ENCODE results near the gene VPS54. TPM values are rescaled to one million over a fixed set of nuclear protein-coding genes. Genes with fewer than 3 reads are reported as not detected.

VPS54 gene
- total RNA-seq, 2 experiments from 2014 or later, result 16.8 to 17.4 TPM

- ChIA-PET POLR2A (no interaction called here), CTCF (interaction anchor here (0.7 kb wide), 1 partner anchor 9 kb away, joined by 3 read pairs; no protein-coding TSS in a partner anchor)
- Mint-ChIP-seq H3K9me3 (no peaks in the 10 kb centered on the region), H3K4me1 (peaks cover 47% of the 10 kb centered on the region), H3K4me3 (no peak overlapping the region), H3K27ac (no peak overlapping the region), H3K36me3 (ENCODE audit: low read depth) (peaks cover 67% of the 10 kb centered on the region), H3K27me3 (no peaks in the 10 kb centered on the region)
- DNase-seq, result no peak
Measured at GRCh38 chr2:63863707-63864106, 155.5 kb downstream of the VPS54 start.

GRCh38 chr2:63862806-63863205, 156.4 kb downstream of the VPS54 start:
- ChIA-PET CTCF (no interaction called here), POLR2A (no interaction called here)
- no peaks in the 10 kb centered on the region for H3K27me3 Mint-ChIP-seq
- H3K9me3 Mint-ChIP-seq, result no peaks in the 10 kb centered on the region
- peaks cover 50% of the 10 kb centered on the region for H3K4me1 Mint-ChIP-seq
- no peak overlapping the region for H3K27ac Mint-ChIP-seq
- H3K36me3 Mint-ChIP-seq (ENCODE audit: low read depth), result peaks cover 65% of the 10 kb centered on the region
- H3K4me3 Mint-ChIP-seq, result no peak overlapping the region
- no peak for DNase-seq

- peak; percentile 75 for DNase-seq
- Mint-ChIP-seq H3K4me3 (no peak overlapping the region), H3K4me1 (peaks cover 61% of the 10 kb centered on the region), H3K27me3 (no peaks in the 10 kb centered on the region), H3K36me3 (ENCODE audit: low read depth) (peaks cover 73% of the 10 kb centered on the region), H3K27ac (no peak overlapping the region), H3K9me3 (no peaks in the 10 kb centered on the region)
- CTCF ChIA-PET, result interaction anchor here (0.7 to 1.9 kb wide), 16 partner anchors 9 to 731 kb away, joined by 3 to 9 read pairs (median 4); partner anchors contain the start of genes MDH1, UGP2 and WDPCP
- POLR2A ChIA-PET, result interaction anchor here (0.6 to 0.7 kb wide), 2 partner anchors 18 to 169 kb away, joined by 3 read pairs; no protein-coding TSS in a partner anchor
Measured at GRCh38 chr2:63861220-63861822, 157.9 kb downstream of the VPS54 start.

GRCh38 chr2:63858291-63858690, 160.9 kb downstream of the VPS54 start:
- Mint-ChIP-seq H3K4me1 (peaks cover 72% of the 10 kb centered on the region), H3K9me3 (peaks cover 3% of the 10 kb centered on the region), H3K27ac (no peak overlapping the region), H3K4me3 (no peak overlapping the region), H3K36me3 (ENCODE audit: low read depth) (peaks cover 66% of the 10 kb centered on the region), H3K27me3 (no peaks in the 10 kb centered on the region)
- ChIA-PET POLR2A (no interaction called here), CTCF (interaction anchor here (1.4 kb wide), 1 partner anchor 17 kb away, joined by 4 read pairs; the partner anchor contains the start of gene UGP2)
- no peak for DNase-seq

GRCh38 chr2:63856303-63856603, 163.0 kb downstream of the VPS54 start:
- Mint-ChIP-seq H3K4me1 (peaks cover 81% of the 10 kb centered on the region), H3K36me3 (ENCODE audit: low read depth) (peaks cover 70% of the 10 kb centered on the region)
- POLR2A ChIA-PET, result interaction anchor here (1.1 to 4.8 kb wide), 3 partner anchors 12 to 268 kb away, joined by 3 to 36 read pairs (median 4); partner anchors contain the start of genes MDH1, UGP2 and WDPCP

GRCh38 chr2:63855418-63856302, 163.6 kb downstream of the VPS54 start:
- Mint-ChIP-seq H3K27me3 (no peaks in the 10 kb centered on the region), H3K4me1 (peaks cover 81% of the 10 kb centered on the region), H3K36me3 (ENCODE audit: low read depth) (peaks cover 73% of the 10 kb centered on the region), H3K4me3 (peak overlapping the region; percentile 64), H3K9me3 (peaks cover 9% of the 10 kb centered on the region), H3K27ac (peak overlapping the region; percentile 97)
- ChIA-PET POLR2A (interaction anchor here (1.1 to 4.8 kb wide), 3 partner anchors 11 to 267 kb away, joined by 3 to 36 read pairs (median 4); partner anchors contain the start of genes MDH1, UGP2 and WDPCP), CTCF (interaction anchor here (0.7 to 1.6 kb wide), 6 partner anchors 9 to 148 kb away, joined by 3 to 6 read pairs (median 3); partner anchors contain the start of gene UGP2)
- DNase-seq, result no peak

More at GRCh38 chr2:63856303-63856603, 163.0 kb downstream of the VPS54 start:
- DNase-seq, result peak; percentile 72
- Mint-ChIP-seq H3K27me3 (no peaks in the 10 kb centered on the region), H3K27ac (peak overlapping the region; percentile 97), H3K9me3 (peaks cover 9% of the 10 kb centered on the region), H3K4me3 (peak overlapping the region; percentile 64)
- CTCF ChIA-PET, result interaction anchor here (0.6 to 1.6 kb wide), 6 partner anchors 10 to 149 kb away, joined by 3 to 6 read pairs (median 3); partner anchors contain the start of gene UGP2

GRCh38 chr2:63853527-63854310, 165.5 kb downstream of the VPS54 start:
- H3K27ac Mint-ChIP-seq, result peak overlapping the region; percentile 97
- ChIA-PET CTCF (interaction anchor here (1.0 to 5.2 kb wide), 4 partner anchors 9 to 13 kb away, joined by 3 to 27 read pairs (median 5); partner anchors contain the start of gene UGP2), POLR2A (interaction anchor here (4.8 kb wide), 1 partner anchor 12 kb away, joined by 36 read pairs; the partner anchor contains the start of gene UGP2)
- no peaks in the 10 kb centered on the region for H3K27me3 Mint-ChIP-seq
- H3K36me3 Mint-ChIP-seq (ENCODE audit: low read depth), result peaks cover 71% of the 10 kb centered on the region
- DNase-seq, result no peak
- peaks cover 9% of the 10 kb centered on the region for H3K9me3 Mint-ChIP-seq
- H3K4me3 Mint-ChIP-seq, result no peak overlapping the region
- peaks cover 85% of the 10 kb centered on the region for H3K4me1 Mint-ChIP-seq

GRCh38 chr2:63851691-63852311, 167.4 kb downstream of the VPS54 start:
- no peak for DNase-seq
- ChIA-PET CTCF (interaction anchor here (1.3 to 5.2 kb wide), 4 partner anchors 7 to 17 kb away, joined by 3 to 27 read pairs (median 7); partner anchors contain the start of gene UGP2), POLR2A (no interaction called here)
- Mint-ChIP-seq H3K27me3 (no peaks in the 10 kb centered on the region), H3K36me3 (ENCODE audit: low read depth) (peaks cover 75% of the 10 kb centered on the region), H3K27ac (no peak overlapping the region), H3K4me3 (no peak overlapping the region), H3K4me1 (peaks cover 83% of the 10 kb centered on the region), H3K9me3 (peaks cover 18% of the 10 kb centered on the region)

GRCh38 chr2:63850649-63851048, 168.6 kb downstream of the VPS54 start:
- H3K27ac Mint-ChIP-seq, result no peak overlapping the region
- POLR2A ChIA-PET, result no interaction called here

GRCh38 chr2:63850204-63850571, 169.0 kb downstream of the VPS54 start:
- no peak for DNase-seq
- CTCF ChIA-PET, result interaction anchor here (5.2 kb wide), 1 partner anchor 9 kb away, joined by 27 read pairs; the partner anchor contains the start of gene UGP2
- Mint-ChIP-seq H3K4me1 (peaks cover 80% of the 10 kb centered on the region), H3K36me3 (ENCODE audit: low read depth) (peaks cover 81% of the 10 kb centered on the region), H3K27me3 (no peaks in the 10 kb centered on the region), H3K4me3 (no peak overlapping the region), H3K27ac (no peak overlapping the region), H3K9me3 (peaks cover 21% of the 10 kb centered on the region)
- POLR2A ChIA-PET, result no interaction called here

More at GRCh38 chr2:63850649-63851048, 168.6 kb downstream of the VPS54 start:
- Mint-ChIP-seq H3K27me3 (no peaks in the 10 kb centered on the region), H3K36me3 (ENCODE audit: low read depth) (peaks cover 77% of the 10 kb centered on the region), H3K9me3 (peaks cover 21% of the 10 kb centered on the region), H3K4me3 (no peak overlapping the region), H3K4me1 (peaks cover 80% of the 10 kb centered on the region)
- CTCF ChIA-PET, result interaction anchor here (5.2 kb wide), 1 partner anchor 9 kb away, joined by 27 read pairs; the partner anchor contains the start of gene UGP2
- no peak for DNase-seq

GRCh38 chr2:63849381-63850203, 169.6 kb downstream of the VPS54 start:
- CTCF ChIA-PET, result interaction anchor here (0.6 to 5.2 kb wide), 3 partner anchors 8 to 1240 kb away, joined by 3 to 27 read pairs (median 6); partner anchors contain the start of gene UGP2
- Mint-ChIP-seq H3K27ac (no peak overlapping the region), H3K36me3 (ENCODE audit: low read depth) (peaks cover 84% of the 10 kb centered on the region), H3K4me3 (no peak overlapping the region), H3K9me3 (peaks cover 21% of the 10 kb centered on the region), H3K4me1 (peaks cover 81% of the 10 kb centered on the region), H3K27me3 (no peaks in the 10 kb centered on the region)
- POLR2A ChIA-PET, result no interaction called here
- DNase-seq, result no peak

Measured in activated CD4-positive, alpha-beta T cell treated with anti-CD3 and anti-CD28 coated beads, Interleukin-2, amount 10 ng/mL, durations not matched to agents 7 days and 5 days (primary cell).